ENCODE measurements around the gene LPCAT2. TPM values are rescaled to one million over a fixed set of nuclear protein-coding genes. Genes with fewer than 3 reads are reported as not detected.

The LPCAT2 gene
- total RNA-seq, 2 experiments from 2014 or later = not detected

- CTCF ChIA-PET (ENCODE audit: unreplicated experiment) = no interaction called here
- Histone ChIP-seq H3K4me3 (ENCODE audit: low read depth, low read length, poor library complexity, severe bottlenecking) (no peak overlapping the region), H3K36me3 (ENCODE audit: insufficient read depth, low read length) (no peaks in the 10 kb centered on the region)
Observed at GRCh38 chr16:55567382-55567781, 58.5 kb downstream of the LPCAT2 start.

GRCh38 chr16:55568207-55568606, 59.3 kb downstream of the LPCAT2 start:
- H3K36me3 ChIP-seq (ENCODE audit: insufficient read depth, low read length) = no peaks in the 10 kb centered on the region
- H3K9me3 ChIP-seq (ENCODE audit: low read length) = no peaks in the 10 kb centered on the region
- H3K27ac ChIP-seq (ENCODE audit: low read depth, low read length, poor library complexity, severe bottlenecking) = no peak overlapping the region
- DNase-seq (ENCODE audit: low spot score) = no peak
- no peak overlapping the region for H3K4me3 ChIP-seq (ENCODE audit: low read depth, low read length, poor library complexity, severe bottlenecking)
- H3K4me2 ChIP-seq (ENCODE audit: low read length) = no peak overlapping the region
- POLR2A ChIA-PET = interaction anchor here (0.6 to 0.7 kb wide), 2 partner anchors 9 to 1965 kb away, joined by 3 read pairs; no protein-coding TSS in a partner anchor
- CTCF ChIA-PET (ENCODE audit: unreplicated experiment) = no interaction called here
- BruUV-seq (replicated peaks) = no TSS peak
- H3K4me1 ChIP-seq (ENCODE audit: insufficient read depth, low read length, poor library complexity, severe bottlenecking) = no peaks in the 10 kb centered on the region
- no peak for TF ChIP-seq CTCF (conservative IDR thresholded peaks at IDR 0.05; ENCODE audit: low read length)
- no peak for TF ChIP-seq EZH2phosphoT487 (IDR thresholded peaks at IDR 0.05; ENCODE audit: borderline replicate concordance, low read depth, low read length)
- no peaks in the 10 kb centered on the region for H4K20me1 ChIP-seq (ENCODE audit: insufficient read depth, low read length)
- H3K79me2 ChIP-seq (ENCODE audit: insufficient read depth, low read depth, low read length) = no peaks in the 10 kb centered on the region
- intact Hi-C loops (cut with micrococcal nuclease; ENCODE audit: unreplicated experiment) = no loop called here
- no peak overlapping the region for H2AFZ ChIP-seq (ENCODE audit: low read length)
- no peaks in the 10 kb centered on the region for H3K9me2 ChIP-seq (ENCODE audit: insufficient read depth, low read length)

More at GRCh38 chr16:55567382-55567781, 58.5 kb downstream of the LPCAT2 start:
- Histone ChIP-seq H3K9me3 (ENCODE audit: low read length) (no peaks in the 10 kb centered on the region), H3K4me1 (ENCODE audit: insufficient read depth, low read length, poor library complexity, severe bottlenecking) (no peaks in the 10 kb centered on the region), H2AFZ (ENCODE audit: low read length) (no peak overlapping the region), H3K79me2 (ENCODE audit: insufficient read depth, low read depth, low read length) (no peaks in the 10 kb centered on the region), H3K9me2 (ENCODE audit: insufficient read depth, low read length) (no peaks in the 10 kb centered on the region), H3K4me2 (ENCODE audit: low read length) (no peak overlapping the region), H4K20me1 (ENCODE audit: insufficient read depth, low read length) (no peaks in the 10 kb centered on the region), H3K27ac (ENCODE audit: low read depth, low read length, poor library complexity, severe bottlenecking) (no peak overlapping the region)
- no TSS peak for BruUV-seq (replicated peaks)
- POLR2A ChIA-PET = interaction anchor here (0.6 kb wide), 1 partner anchor 1965 kb away, joined by 3 read pairs; no protein-coding TSS in a partner anchor
- TF ChIP-seq CTCF (conservative IDR thresholded peaks at IDR 0.05; ENCODE audit: low read length) = no peak
- no peak for TF ChIP-seq EZH2phosphoT487 (IDR thresholded peaks at IDR 0.05; ENCODE audit: borderline replicate concordance, low read depth, low read length)
- intact Hi-C loops (cut with micrococcal nuclease; ENCODE audit: unreplicated experiment) = no loop called here
- DNase-seq (ENCODE audit: low spot score) = no peak

- no peaks in the 10 kb centered on the region for H3K79me2 ChIP-seq (ENCODE audit: insufficient read depth, low read depth, low read length)
- no peak for TF ChIP-seq CTCF (conservative IDR thresholded peaks at IDR 0.05; ENCODE audit: low read length)
- TF ChIP-seq EZH2phosphoT487 (IDR thresholded peaks at IDR 0.05; ENCODE audit: borderline replicate concordance, low read depth, low read length) = no peak
- BruUV-seq (replicated peaks) = no TSS peak
- no peaks in the 10 kb centered on the region for H3K9me3 ChIP-seq (ENCODE audit: low read length)
- H3K4me3 ChIP-seq (ENCODE audit: low read depth, low read length, poor library complexity, severe bottlenecking) = no peak overlapping the region
- no peaks in the 10 kb centered on the region for H3K4me1 ChIP-seq (ENCODE audit: insufficient read depth, low read length, poor library complexity, severe bottlenecking)
- no peaks in the 10 kb centered on the region for H3K36me3 ChIP-seq (ENCODE audit: insufficient read depth, low read length)
- intact Hi-C loops (cut with micrococcal nuclease; ENCODE audit: unreplicated experiment) = no loop called here
- no peak overlapping the region for H3K27ac ChIP-seq (ENCODE audit: low read depth, low read length, poor library complexity, severe bottlenecking)
- ChIA-PET CTCF (ENCODE audit: unreplicated experiment) (no interaction called here), POLR2A (no interaction called here)
- H4K20me1 ChIP-seq (ENCODE audit: insufficient read depth, low read length) = no peaks in the 10 kb centered on the region
- H3K4me2 ChIP-seq (ENCODE audit: low read length) = no peak overlapping the region
- H3K9me2 ChIP-seq (ENCODE audit: insufficient read depth, low read length) = no peaks in the 10 kb centered on the region
- no peak for DNase-seq (ENCODE audit: low spot score)
- no peak overlapping the region for H2AFZ ChIP-seq (ENCODE audit: low read length)
Observed at GRCh38 chr16:55569025-55569424, 60.2 kb downstream of the LPCAT2 start.

Data from OCI-LY7 (cell line).